MM.1S (cell line): ENCODE measurements around the gene DACH2.

ENCODE experiments used
- DNase-seq: peaks from one replicate; pipeline ENCODE4 v3.0.0-alpha.2; 2015
- H2AFZ ChIP-seq: fragments of 300-600 bp; sonication (generic); 2 replicates; pipeline ENCODE4 v1.6.0; 2016; ENCODE audit warnings: antibody characterized with exemption, low read length
- H3F3A ChIP-seq: fragments of 300-600 bp; sonication (generic); 2 replicates; pipeline ENCODE4 v1.6.1; 2016; ENCODE audit warnings: mild to moderate bottlenecking, antibody characterized with exemption, low read length, moderate library complexity, mixed read lengths; ENCODE audit not compliant: insufficient read depth
- H3K27ac ChIP-seq: fragments of 300-600 bp; sonication (generic); 2 replicates; pipeline ENCODE4 v1.5.1; 2016; ENCODE audit warnings: mild to moderate bottlenecking, low read length
- H3K27me3 ChIP-seq: fragments of 300-600 bp; sonication (generic); replicated peaks from 2 replicates; pipeline ENCODE4 v1.6.0; 2016; ENCODE audit warnings: low read length; ENCODE audit not compliant: insufficient read depth
- H3K36me3 ChIP-seq: fragments of 300-600 bp; sonication (generic); replicated peaks from 2 replicates; pipeline ENCODE4 v1.6.1; 2016; ENCODE audit warnings: mild to moderate bottlenecking, low read length, mixed read lengths; ENCODE audit not compliant: insufficient read depth
- H3K4me1 ChIP-seq: fragments of 300-600 bp; sonication (generic); 2 replicates; pipeline ENCODE4 v1.6.1; 2016; ENCODE audit warnings: low read length, mixed read lengths
- H3K4me2 ChIP-seq: fragments of 300-600 bp; sonication (generic); 2 replicates; pipeline ENCODE4 v1.6.0; 2016; ENCODE audit warnings: low read depth, low read length
- H3K4me3 ChIP-seq: fragments of 300-600 bp; sonication (generic); 2 replicates; pipeline ENCODE4 v1.5.1; 2016; ENCODE audit warnings: low read length, mixed read lengths
- H3K79me2 ChIP-seq: fragments of 300-600 bp; sonication (generic); 2 replicates; pipeline ENCODE4 v1.6.1; 2016; ENCODE audit warnings: mixed run types, low read length, mixed read lengths
- H3K9ac ChIP-seq: fragments of 300-600 bp; sonication (generic); 2 replicates; pipeline ENCODE4 v1.6.1; 2016; ENCODE audit warnings: low read length, mixed read lengths
- H3K9me2 ChIP-seq: fragments of 300-600 bp; sonication (generic); replicated peaks from 2 replicates; pipeline ENCODE4 v1.6.1; 2016; ENCODE audit warnings: mild to moderate bottlenecking, low read length, mixed read lengths; ENCODE audit not compliant: insufficient read depth
- H3K9me3 ChIP-seq: fragments of 300-600 bp; sonication (generic); replicated peaks from 2 replicates; pipeline ENCODE4 v1.6.1; 2016; ENCODE audit warnings: mild to moderate bottlenecking, low read length, mixed read lengths; ENCODE audit not compliant: insufficient read depth
- H4K20me1 ChIP-seq: fragments of 300-600 bp; sonication (generic); 2 replicates; pipeline ENCODE4 v1.6.1; 2016; ENCODE audit warnings: mild to moderate bottlenecking, low read length, moderate library complexity, mixed read lengths; ENCODE audit not compliant: insufficient read depth
- CTCF ChIP-seq: fragments of 300-600 bp; sonication (generic); IDR thresholded peaks from 2 replicates; pipeline ENCODE4 v1.5.1; 2016; ENCODE audit warnings: antibody characterized with exemption, low read length, mixed read lengths
- EZH2 ChIP-seq: fragments of 300-600 bp; sonication (generic); optimal IDR thresholded peaks from 2 replicates; pipeline ENCODE3; 2017; ENCODE audit warnings: low read depth, mild to moderate bottlenecking, antibody characterized with exemption, low read length, mixed read lengths
- EZH2phosphoT487 ChIP-seq: fragments of 300-600 bp; sonication (generic); IDR thresholded peaks from 2 replicates; pipeline ENCODE4 v1.6.1; 2018; ENCODE audit warnings: antibody characterized with exemption, low read length

Gene DACH2

DNA sequence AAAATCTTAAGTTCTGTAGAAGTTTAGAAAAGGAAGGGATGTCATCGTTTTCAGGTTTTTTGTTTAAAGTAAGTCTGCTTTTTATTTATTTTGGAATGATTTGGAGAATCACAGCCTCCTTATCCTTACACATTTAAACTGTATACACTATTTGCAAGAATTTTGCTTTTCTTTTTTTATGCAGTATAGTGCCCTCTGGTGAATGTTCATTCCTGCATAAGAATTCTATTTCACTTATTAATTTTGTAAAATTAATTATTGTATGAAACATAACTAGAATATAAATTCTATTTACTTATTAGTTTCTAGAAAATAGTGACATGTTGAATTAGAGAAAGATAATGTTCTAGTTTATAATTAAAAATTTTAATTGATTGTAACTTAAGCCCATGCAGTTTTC lies 44.6 kb downstream of the DACH2 start:
- H3K79me2 ChIP-seq = no peaks in the 10 kb centered on the region
- H3K9ac ChIP-seq = no peak overlapping the region
- TF ChIP-seq EZH2phosphoT487 = no peak
- no peak for TF ChIP-seq CTCF
- TF ChIP-seq EZH2 = no peak
- no peaks in the 10 kb centered on the region for H3K9me3 ChIP-seq
- H3K27ac ChIP-seq = no peak overlapping the region
- H3K36me3 ChIP-seq = no peaks in the 10 kb centered on the region
- no peak overlapping the region for H2AFZ ChIP-seq
- H3K4me1 ChIP-seq = no peaks in the 10 kb centered on the region
- no peak for DNase-seq
- H3K9me2 ChIP-seq = no peaks in the 10 kb centered on the region
- no peaks in the 10 kb centered on the region for H3F3A ChIP-seq
- no peaks in the 10 kb centered on the region for H3K27me3 ChIP-seq
- H3K4me3 ChIP-seq = no peak overlapping the region
- H4K20me1 ChIP-seq = no peaks in the 10 kb centered on the region
- H3K4me2 ChIP-seq = no peak overlapping the region

DNA sequence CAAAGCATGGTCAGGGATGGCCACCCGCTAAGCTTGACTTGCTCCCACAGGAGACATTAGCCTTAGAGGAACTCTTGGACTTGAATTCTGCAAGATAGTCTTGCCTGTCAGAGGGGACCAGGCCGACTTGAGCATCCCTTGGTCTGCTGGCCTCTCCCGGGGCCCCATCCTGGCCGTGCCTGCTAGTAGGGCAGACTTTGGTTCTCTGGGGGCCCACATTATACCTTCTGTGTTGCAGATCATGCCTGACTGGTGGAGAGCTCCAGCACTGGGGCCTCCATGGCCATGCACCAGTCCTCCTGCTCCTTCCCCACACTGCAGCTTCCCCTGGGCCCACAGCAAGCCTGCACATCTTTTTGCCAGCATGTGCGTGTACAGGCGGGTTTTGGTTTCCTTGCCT lies 46.5 kb downstream of the DACH2 start:
- Histone ChIP-seq H3F3A (no peaks in the 10 kb centered on the region), H3K36me3 (no peaks in the 10 kb centered on the region), H3K9me3 (no peaks in the 10 kb centered on the region), H4K20me1 (no peaks in the 10 kb centered on the region), H2AFZ (no peak overlapping the region), H3K9me2 (no peaks in the 10 kb centered on the region), H3K4me3 (no peak overlapping the region), H3K79me2 (no peaks in the 10 kb centered on the region), H3K9ac (no peak overlapping the region), H3K4me1 (no peaks in the 10 kb centered on the region), H3K4me2 (no peak overlapping the region), H3K27ac (no peak overlapping the region), H3K27me3 (no peaks in the 10 kb centered on the region)
- DNase-seq = no peak
- TF ChIP-seq EZH2 (no peak), CTCF (no peak), EZH2phosphoT487 (no peak)

DNA sequence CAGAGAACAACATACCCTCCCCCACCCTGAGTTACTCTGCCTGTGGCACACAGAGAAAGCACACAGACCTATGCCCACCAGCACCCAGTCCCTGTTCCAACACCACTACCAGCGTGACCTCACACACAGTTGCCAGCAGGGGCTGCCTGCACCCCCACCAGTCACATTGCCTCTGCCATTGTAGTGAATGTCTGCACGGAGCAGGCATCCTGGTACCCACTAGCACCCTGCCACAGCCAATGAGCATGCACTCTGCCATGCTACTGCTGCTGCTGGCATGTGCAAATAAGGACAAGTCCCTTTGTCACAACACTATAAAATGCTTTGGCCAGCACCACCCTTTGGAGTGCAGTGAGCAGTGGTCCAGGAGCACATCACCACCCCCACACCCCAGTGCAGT lies 47.1 kb downstream of the DACH2 start:
- no peak overlapping the region for H3K27ac ChIP-seq
- H3K4me1 ChIP-seq = no peaks in the 10 kb centered on the region
- no peaks in the 10 kb centered on the region for H3K9me2 ChIP-seq
- no peaks in the 10 kb centered on the region for H3K79me2 ChIP-seq
- DNase-seq = no peak
- H3K4me3 ChIP-seq = no peak overlapping the region
- no peaks in the 10 kb centered on the region for H3K9me3 ChIP-seq
- H4K20me1 ChIP-seq = no peaks in the 10 kb centered on the region
- no peaks in the 10 kb centered on the region for H3K27me3 ChIP-seq
- H3K36me3 ChIP-seq = no peaks in the 10 kb centered on the region
- no peak overlapping the region for H3K4me2 ChIP-seq
- H2AFZ ChIP-seq = no peak overlapping the region
- H3K9ac ChIP-seq = no peak overlapping the region
- H3F3A ChIP-seq = no peaks in the 10 kb centered on the region
- no peak for TF ChIP-seq EZH2
- no peak for TF ChIP-seq EZH2phosphoT487
- no peak for TF ChIP-seq CTCF
